MCF 10A (cell line): ENCODE measurements around the gene RARG. TPM values are rescaled to one million over a fixed set of nuclear protein-coding genes. Genes with fewer than 3 reads are reported as not detected.

Experiments
- BruUV-seq: library from RNA; stranded (reverse); fragments of 400-500 nt; replicated peaks from 2 replicates; lab custom pipeline; 2021; lab: Mats Ljungman, UMichigan
- CTCF ChIA-PET: fragments of 300-600 bp; sonication (Branson Sonifier 250); formaldehyde crosslinking; extraction: SDS; loops from one replicate; lab custom pipeline; 2021; ENCODE audit warnings: antibody characterized with exemption, inconsistent platforms; lab: Yijun Ruan, JAX
- POLR2A ChIA-PET: fragments of 300-600, 350-650 bp; sonication (Branson Sonifier 250); formaldehyde crosslinking; extraction: SDS; loops from one replicate; lab custom pipeline; 2020; ENCODE audit warnings: antibody characterized with exemption, inconsistent platforms; lab: Yijun Ruan, JAX
- DNase-seq: peaks from one replicate; pipeline ENCODE4 v3.0.0-alpha.2; 2018; ENCODE audit not compliant: unreplicated experiment
- H3K27ac Mint-ChIP-seq: one replicate; pipeline ENCODE4 v1.8.0; 2022; ENCODE audit warnings: mild to moderate bottlenecking, low read depth, mixed read lengths; ENCODE audit not compliant: unreplicated experiment
- H3K27me3 Mint-ChIP-seq: one replicate; pipeline ENCODE4 v1.8.0; 2022; ENCODE audit warnings: mixed read lengths; ENCODE audit not compliant: insufficient read depth, unreplicated experiment
- H3K36me3 Mint-ChIP-seq: one replicate; pipeline ENCODE4 v1.8.0; 2022; ENCODE audit warnings: mild to moderate bottlenecking, moderate library complexity, mixed read lengths; ENCODE audit not compliant: insufficient read depth, unreplicated experiment
- H3K4me1 Mint-ChIP-seq: one replicate; pipeline ENCODE4 v1.8.0; 2022; ENCODE audit warnings: mixed read lengths; ENCODE audit not compliant: insufficient read depth, unreplicated experiment
- H3K4me3 Mint-ChIP-seq: one replicate; pipeline ENCODE4 v1.8.0; 2022; ENCODE audit warnings: mild to moderate bottlenecking, moderate library complexity, mixed read lengths; ENCODE audit not compliant: unreplicated experiment
- H3K9me3 Mint-ChIP-seq: one replicate; pipeline ENCODE4 v1.8.0; 2022; ENCODE audit warnings: mixed read lengths; ENCODE audit not compliant: unreplicated experiment
- CTCF ChIP-seq: fragments of 200-600 bp; IDR thresholded peaks from one replicate; pipeline ENCODE4 v1.8.0; 2022; ENCODE audit warnings: antibody characterized with exemption, mild to moderate bottlenecking; ENCODE audit not compliant: unreplicated experiment
- intact Hi-C: fragments of 100-400 bp; cut with micrococcal nuclease; formaldehyde crosslinking; loops from 2 replicates; pipeline ENCODE4 v1.14.1; 2022
- total RNA-seq: library from RNA; stranded (reverse); gene quantifications from 2 replicates; pipeline ENCODE4 v1.2.3, GENCODE V29; 2022

Gene RARG
- total RNA-seq, 1 experiment from 2014 or later: 43.7 TPM

DNA sequence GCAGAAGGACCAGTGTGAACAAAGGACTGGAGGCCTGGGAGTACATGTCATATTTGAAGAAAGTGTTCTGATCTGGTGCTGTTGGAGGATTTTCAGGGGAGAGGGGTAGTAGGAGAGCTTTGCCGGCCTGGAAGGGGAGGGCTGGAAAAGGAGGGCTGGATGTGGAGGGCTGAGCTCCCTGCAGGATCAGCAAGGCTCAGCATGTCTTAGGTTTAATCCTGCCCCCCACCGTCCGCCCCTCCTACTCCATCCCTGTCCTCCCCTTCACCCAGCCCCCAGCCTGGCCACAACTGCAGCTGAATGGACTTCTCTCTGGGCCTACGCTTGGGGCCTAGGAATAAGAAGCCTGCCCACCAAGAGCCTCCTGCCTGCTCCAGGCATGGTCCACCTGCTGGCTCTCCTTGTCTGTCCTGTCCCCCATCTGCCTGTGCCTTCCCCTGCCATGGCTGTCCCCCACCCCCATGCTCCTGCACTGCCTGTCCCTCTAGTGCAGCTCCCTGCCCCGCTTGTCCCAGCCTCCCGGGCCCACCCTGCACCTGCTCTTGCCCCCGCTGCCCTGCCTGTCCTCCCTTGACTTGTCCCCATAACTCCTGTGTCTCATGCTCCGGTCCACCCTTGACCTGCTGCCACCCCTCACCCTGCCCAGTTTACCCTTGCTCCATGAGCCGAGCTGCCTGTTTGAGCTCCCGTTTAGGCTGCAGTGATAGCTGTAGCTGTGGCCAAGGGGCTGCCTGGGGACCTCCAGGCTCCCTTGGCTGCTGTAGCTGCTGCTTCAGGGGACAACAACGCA lies 9.8 kb upstream of the RARG start:
- TF ChIP-seq CTCF: no peak
- no peak for DNase-seq
- BruUV-seq: no TSS peak
- H3K27ac Mint-ChIP-seq: no peak overlapping the region
- ChIA-PET CTCF (interaction anchor here (0.6 to 2.5 kb wide), 9 partner anchors 9 to 47 kb away, joined by 3 to 11 read pairs (median 4); partner anchors contain the start of gene ESPL1), POLR2A (interaction anchor here (1.1 kb wide), 1 partner anchor 9 kb away, joined by 4 read pairs; no protein-coding TSS in a partner anchor)
- H3K27me3 Mint-ChIP-seq: peaks cover 35% of the 10 kb centered on the region
- no peak overlapping the region for H3K4me3 Mint-ChIP-seq
- H3K9me3 Mint-ChIP-seq: no peaks in the 10 kb centered on the region
- no peaks in the 10 kb centered on the region for H3K36me3 Mint-ChIP-seq
- H3K4me1 Mint-ChIP-seq: peaks cover under 1% of the 10 kb centered on the region
- intact Hi-C loops: no loop called here

- ChIA-PET POLR2A (no interaction called here), CTCF (interaction anchor here (0.5 to 2.5 kb wide), 5 partner anchors 11 to 141 kb away, joined by 3 to 11 read pairs (median 5); a partner anchor contains a TSS)
- no peak overlapping the region for H3K27ac Mint-ChIP-seq
Measured at GRCh38 chr12:53239643-53240258, 7.7 kb upstream of the RARG start.

DNA sequence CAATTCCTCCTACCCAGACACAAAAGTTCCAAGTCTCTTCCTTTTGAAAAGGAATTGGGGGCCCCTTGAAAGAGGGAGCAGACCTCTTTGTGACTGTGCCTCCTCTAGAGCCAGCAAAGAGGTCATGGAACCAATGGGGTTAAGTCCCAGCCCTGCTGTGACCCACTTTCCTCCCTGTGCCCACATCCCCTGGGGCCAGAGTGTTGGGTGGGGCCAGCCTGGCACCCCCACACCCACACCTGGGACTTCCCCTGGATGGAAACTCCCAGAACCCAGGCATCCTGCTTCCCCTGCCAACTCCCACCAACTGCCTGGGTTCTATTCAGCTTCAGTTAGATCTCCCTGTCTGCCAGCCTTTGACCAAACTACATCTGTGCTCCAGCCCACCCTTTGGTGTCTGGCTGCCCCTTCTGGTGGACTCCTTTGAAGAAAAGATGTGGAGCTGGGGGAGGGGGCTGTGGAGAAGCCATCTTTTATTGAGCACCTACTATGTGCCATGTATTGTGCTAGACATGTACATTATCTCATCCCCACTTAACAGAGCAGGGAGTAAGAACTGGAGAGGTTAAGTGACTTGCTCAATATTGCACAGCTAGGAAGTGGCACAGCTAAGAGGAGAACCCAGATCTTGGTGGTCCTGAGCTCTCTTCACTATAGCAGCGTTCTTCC lies 4.6 kb upstream of the RARG start:
- Mint-ChIP-seq H3K4me3 (no peak overlapping the region), H3K27me3 (no peaks in the 10 kb centered on the region), H3K27ac (no peak overlapping the region), H3K36me3 (no peaks in the 10 kb centered on the region), H3K4me1 (peaks cover 36% of the 10 kb centered on the region), H3K9me3 (no peaks in the 10 kb centered on the region)
- no peak for TF ChIP-seq CTCF
- BruUV-seq: no TSS peak
- ChIA-PET CTCF (interaction anchor here (0.6 to 1.2 kb wide), 3 partner anchors 23 to 53 kb away, joined by 3 to 5 read pairs (median 3); no protein-coding TSS in a partner anchor), POLR2A (interaction anchor here (0.5 to 1.3 kb wide), 5 partner anchors 8 to 57 kb away, joined by 3 to 6 read pairs (median 3); a partner anchor contains a TSS)
- DNase-seq: no peak
- intact Hi-C loops: no loop called here

More at GRCh38 chr12:53239643-53240258, 7.7 kb upstream of the RARG start:
- DNase-seq: no peak
- no peak for TF ChIP-seq CTCF
- peaks cover 16% of the 10 kb centered on the region for H3K4me1 Mint-ChIP-seq
- no peaks in the 10 kb centered on the region for H3K9me3 Mint-ChIP-seq
- BruUV-seq: no TSS peak
- peaks cover 26% of the 10 kb centered on the region for H3K27me3 Mint-ChIP-seq
- intact Hi-C loops: no loop called here
- H3K36me3 Mint-ChIP-seq: no peaks in the 10 kb centered on the region
- H3K4me3 Mint-ChIP-seq: no peak overlapping the region
